OCI-LY1 (cell line): ENCODE data around the gene RPTN.
"Not testable (repeated sequence)": the region's sequence is repeated elsewhere in the genome, so short reads cannot be mapped to it uniquely, and the experiment has no call there.

Experiments used
- H2AFZ ChIP-seq: fragments of 200-600 bp; sonication (generic), shearing (Covaris generic); 2 replicates; pipeline ENCODE4 v1.6.0; 2014; ENCODE audit warnings: antibody characterized with exemption, mild to moderate bottlenecking, low read length
- H3F3A ChIP-seq: fragments of 200-600 bp; sonication (generic), shearing (Covaris generic); 2 replicates; pipeline ENCODE4 v1.6.0; 2014; ENCODE audit warnings: mild to moderate bottlenecking, antibody characterized with exemption, low read length, moderate library complexity; ENCODE audit not compliant: insufficient read depth
- H3K27ac ChIP-seq: fragments of 200-600 bp; sonication (generic); 2 replicates; pipeline ENCODE4 v1.5.1; 2014; ENCODE audit warnings: low read length, mixed run types, mild to moderate bottlenecking, low read depth; ENCODE audit not compliant: poor library complexity, severe bottlenecking
- H3K27me3 ChIP-seq: fragments of 200-600 bp; sonication (generic); 2 replicates; pipeline ENCODE4 v1.6.0; 2014; ENCODE audit warnings: antibody characterized with exemption, mild to moderate bottlenecking, low read length, moderate library complexity; ENCODE audit not compliant: insufficient read depth
- H3K36me3 ChIP-seq: fragments of 200-600 bp; sonication (generic); 2 replicates; pipeline ENCODE4 v1.6.1; 2014; ENCODE audit warnings: mild to moderate bottlenecking, antibody characterized with exemption, low read length, moderate library complexity, mixed read lengths; ENCODE audit not compliant: insufficient read depth
- H3K4me1 ChIP-seq: fragments of 200-600 bp; sonication (generic); 2 replicates; pipeline ENCODE4 v1.5.1; 2014; ENCODE audit warnings: mild to moderate bottlenecking, low read length, moderate library complexity; ENCODE audit not compliant: insufficient read depth, severe bottlenecking
- H3K4me2 ChIP-seq: fragments of 200-600 bp; sonication (generic), shearing (Covaris generic); 2 replicates; pipeline ENCODE4 v1.6.1; 2014; ENCODE audit warnings: low read length
- H3K4me3 ChIP-seq: fragments of 200-600 bp; sonication (generic); 2 replicates; pipeline ENCODE4 v1.5.1; 2014; ENCODE audit warnings: low read length, low read depth, mild to moderate bottlenecking, mixed read lengths; ENCODE audit not compliant: poor library complexity, severe bottlenecking
- H3K79me2 ChIP-seq: fragments of 200-600 bp; shearing (Covaris generic); 2 replicates; pipeline ENCODE4 v1.6.1; 2016; ENCODE audit warnings: mixed run types, low read length, mixed read lengths; ENCODE audit not compliant: insufficient read depth
- H3K9ac ChIP-seq: fragments of 200-600 bp; sonication (generic), shearing (Covaris generic); 2 replicates; pipeline ENCODE4 v1.6.1; 2014; ENCODE audit warnings: mild to moderate bottlenecking, low read length, mixed read lengths
- H3K9me2 ChIP-seq: fragments of 200-600 bp; sonication (generic), shearing (Covaris generic); 2 replicates; pipeline ENCODE4 v1.6.1; 2014; ENCODE audit warnings: low read depth, mild to moderate bottlenecking, low read length, mixed read lengths
- H3K9me3 ChIP-seq: fragments of 200-600 bp; shearing (Covaris generic); 2 replicates; pipeline ENCODE4 v1.6.1; 2014; ENCODE audit warnings: low read length, mixed read lengths
- H4K20me1 ChIP-seq: fragments of 200-600 bp; sonication (generic), shearing (Covaris generic); 2 replicates; pipeline ENCODE4 v1.6.0; 2016; ENCODE audit warnings: mild to moderate bottlenecking, low read length; ENCODE audit not compliant: insufficient read depth
- EZH2 ChIP-seq: fragments of 200-600 bp; sonication (generic), shearing (Covaris generic); IDR thresholded peaks from 2 replicates; pipeline ENCODE4 v1.8.0; 2017; ENCODE audit warnings: borderline replicate concordance, mixed run types, mild to moderate bottlenecking, antibody characterized with exemption, low read length, moderate library complexity, mixed read lengths
- TF ChIP-seq, protein P1 (sequence below): fragments of 200-600 bp; sonication (generic), shearing (Covaris generic); IDR thresholded peaks from 2 replicates; pipeline ENCODE4 v1.5.1; 2017; ENCODE audit warnings: mild to moderate bottlenecking, antibody characterized with exemption, low read length, moderate library complexity, mixed read lengths

The RPTN gene

DNA sequence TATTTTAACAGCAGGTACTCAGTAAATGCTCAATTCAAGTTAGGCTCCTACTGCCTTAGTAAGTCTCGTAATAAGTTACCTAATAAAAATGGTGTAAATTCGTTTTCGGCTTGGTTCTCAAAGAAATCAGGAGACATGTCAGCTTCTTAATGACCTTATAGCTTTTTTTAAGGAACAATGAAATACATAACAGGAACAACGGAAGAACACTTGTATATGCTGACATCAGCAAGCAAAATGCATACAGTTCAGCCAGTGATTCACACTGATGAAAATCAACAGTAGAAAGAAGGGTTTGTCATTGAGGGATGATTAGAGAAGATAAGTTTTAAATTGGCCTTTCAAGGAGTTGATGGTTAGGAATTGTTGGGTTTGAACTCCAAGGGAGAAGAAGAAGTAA, 13.3 kb downstream of the RPTN start:
- no peak overlapping the region for H2AFZ ChIP-seq
- TF ChIP-seq, protein P1, sequence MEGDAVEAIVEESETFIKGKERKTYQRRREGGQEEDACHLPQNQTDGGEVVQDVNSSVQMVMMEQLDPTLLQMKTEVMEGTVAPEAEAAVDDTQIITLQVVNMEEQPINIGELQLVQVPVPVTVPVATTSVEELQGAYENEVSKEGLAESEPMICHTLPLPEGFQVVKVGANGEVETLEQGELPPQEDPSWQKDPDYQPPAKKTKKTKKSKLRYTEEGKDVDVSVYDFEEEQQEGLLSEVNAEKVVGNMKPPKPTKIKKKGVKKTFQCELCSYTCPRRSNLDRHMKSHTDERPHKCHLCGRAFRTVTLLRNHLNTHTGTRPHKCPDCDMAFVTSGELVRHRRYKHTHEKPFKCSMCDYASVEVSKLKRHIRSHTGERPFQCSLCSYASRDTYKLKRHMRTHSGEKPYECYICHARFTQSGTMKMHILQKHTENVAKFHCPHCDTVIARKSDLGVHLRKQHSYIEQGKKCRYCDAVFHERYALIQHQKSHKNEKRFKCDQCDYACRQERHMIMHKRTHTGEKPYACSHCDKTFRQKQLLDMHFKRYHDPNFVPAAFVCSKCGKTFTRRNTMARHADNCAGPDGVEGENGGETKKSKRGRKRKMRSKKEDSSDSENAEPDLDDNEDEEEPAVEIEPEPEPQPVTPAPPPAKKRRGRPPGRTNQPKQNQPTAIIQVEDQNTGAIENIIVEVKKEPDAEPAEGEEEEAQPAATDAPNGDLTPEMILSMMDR = no peak
- TF ChIP-seq EZH2 = no peak
- H3K9me2 ChIP-seq = no peaks in the 10 kb centered on the region
- no peak overlapping the region for H3K27ac ChIP-seq
- H3K36me3 ChIP-seq = no peaks in the 10 kb centered on the region
- no peaks in the 10 kb centered on the region for H3F3A ChIP-seq
- no peaks in the 10 kb centered on the region for H3K4me1 ChIP-seq
- no peaks in the 10 kb centered on the region for H3K27me3 ChIP-seq
- no peak overlapping the region for H3K4me3 ChIP-seq
- H3K4me2 ChIP-seq = no peak overlapping the region
- no peak overlapping the region for H3K9ac ChIP-seq
- 0 out of 2 replicates have a peak, but pooled peaks cover 5% of the 10 kb centered on the region for H3K9me3 ChIP-seq
- no peaks in the 10 kb centered on the region for H4K20me1 ChIP-seq
- H3K79me2 ChIP-seq = no peaks in the 10 kb centered on the region

DNA sequence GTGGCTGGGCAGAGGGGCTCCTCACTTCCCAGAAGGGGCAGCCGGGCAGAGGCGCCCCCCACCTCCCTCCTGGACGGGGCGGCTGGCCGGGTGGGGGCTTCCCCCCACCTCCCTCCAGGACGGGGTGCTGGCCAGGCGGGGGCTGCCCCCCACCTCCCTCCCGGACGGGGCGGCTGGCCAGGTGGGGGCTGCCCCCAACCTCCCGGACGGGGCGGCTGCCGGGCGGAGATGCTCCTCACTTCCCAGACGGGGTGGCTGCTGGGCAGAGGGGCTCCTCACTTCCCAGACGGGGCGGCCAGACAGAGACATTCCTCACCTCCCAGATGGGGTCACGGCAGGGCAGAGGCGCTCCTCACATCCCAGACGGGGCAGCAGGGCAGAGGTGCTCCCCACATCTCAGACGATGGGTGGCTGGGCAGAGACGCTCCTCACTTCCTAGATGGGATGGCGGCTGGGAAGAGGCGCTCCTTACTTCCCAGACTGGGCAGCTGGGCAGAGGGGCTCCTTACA, 14.3 kb downstream of the RPTN start:
- not testable (repeated sequence) for H3K9ac ChIP-seq, H3F3A ChIP-seq, H3K9me2 ChIP-seq, H3K27ac ChIP-seq, H3K4me3 ChIP-seq, H3K79me2 ChIP-seq, H3K4me1 ChIP-seq, H3K36me3 ChIP-seq, H3K9me3 ChIP-seq, H3K4me2 ChIP-seq, H2AFZ ChIP-seq, H3K27me3 ChIP-seq, H4K20me1 ChIP-seq

DNA sequence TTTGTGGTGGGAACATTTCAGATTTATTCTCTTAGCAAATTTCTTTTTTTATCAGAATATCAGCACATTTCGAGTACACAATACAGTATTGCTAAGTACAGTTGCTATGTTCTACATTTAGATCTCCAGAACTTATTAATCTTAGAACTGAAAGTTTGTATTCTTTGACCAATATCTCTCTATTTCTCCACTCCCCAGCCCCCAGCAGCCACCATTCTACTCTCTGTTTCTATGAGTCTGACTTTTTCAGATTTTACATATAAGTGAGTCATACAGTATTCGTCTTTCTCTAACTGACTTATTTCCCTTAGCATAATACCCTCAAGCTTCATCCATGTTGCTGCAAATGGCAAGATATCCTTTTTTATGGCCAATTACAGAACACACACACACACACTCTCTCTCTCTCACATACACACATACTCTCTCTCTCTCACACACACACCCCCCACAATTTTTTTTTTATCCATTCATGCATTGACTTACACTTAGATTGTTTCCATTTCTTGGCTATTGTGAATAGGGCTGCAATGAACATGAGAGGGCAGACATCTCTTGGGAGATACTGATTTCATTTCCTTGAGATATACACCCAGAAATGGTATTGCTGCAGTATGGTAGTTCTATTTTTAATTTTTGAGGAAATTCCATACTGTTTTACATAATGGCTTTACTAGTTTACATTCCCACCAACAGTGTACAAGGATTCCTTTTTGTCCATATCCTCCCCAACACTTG, 15.7 kb downstream of the RPTN start:
- Histone ChIP-seq H2AFZ (no peak overlapping the region), H3F3A (no peaks in the 10 kb centered on the region), H3K27ac (no peak overlapping the region), H4K20me1 (no peaks in the 10 kb centered on the region), H3K4me2 (no peak overlapping the region), H3K27me3 (no peaks in the 10 kb centered on the region), H3K9me2 (no peaks in the 10 kb centered on the region), H3K36me3 (no peaks in the 10 kb centered on the region), H3K4me3 (no peak overlapping the region), H3K9me3 (0 out of 2 replicates have a peak, but pooled peaks cover 2% of the 10 kb centered on the region), H3K79me2 (no peaks in the 10 kb centered on the region), H3K9ac (no peak overlapping the region), H3K4me1 (no peaks in the 10 kb centered on the region)
- TF ChIP-seq EZH2 = no peak
- TF ChIP-seq, protein P1 = no peak
